Measurements from ENCODE around the gene SMARCC2. TPM values are rescaled to one million over a fixed set of nuclear protein-coding genes. Genes with fewer than 3 reads are reported as not detected.

Gene SMARCC2
- total RNA-seq, 2 experiments from 2014 or later = 68.3 to 137 TPM

- DNase-seq (ENCODE audit: low spot score) = peak; percentile 97
- no TSS peak for BruUV-seq (replicated peaks)
- Histone ChIP-seq H3K9me2 (ENCODE audit: insufficient read depth, low read length) (no peaks in the 10 kb centered on the region), H3K79me2 (ENCODE audit: insufficient read depth, low read depth, low read length) (peaks cover 16% of the 10 kb centered on the region), H4K20me1 (ENCODE audit: insufficient read depth, low read length) (no peaks in the 10 kb centered on the region), H3K36me3 (ENCODE audit: insufficient read depth, low read length) (peaks cover 63% of the 10 kb centered on the region), H3K4me3 (ENCODE audit: low read depth, low read length, poor library complexity, severe bottlenecking) (peak within 1 kb of the TSS; percentile 91), H3K4me1 (ENCODE audit: insufficient read depth, low read length, poor library complexity, severe bottlenecking) (peaks cover 26% of the 10 kb centered on the region), H3K27ac (ENCODE audit: low read depth, low read length, poor library complexity, severe bottlenecking) (peak within 1 kb of the TSS; percentile 94), H3K9me3 (ENCODE audit: low read length) (no peaks in the 10 kb centered on the region), H2AFZ (ENCODE audit: low read length) (peak within 1 kb of the TSS; percentile 62), H3K4me2 (ENCODE audit: low read length) (peak within 1 kb of the TSS; percentile 71)
- TF ChIP-seq CTCF (conservative IDR thresholded peaks at IDR 0.05; ENCODE audit: low read length) (no peak; the same call in 1 of the 2 replicates), EZH2phosphoT487 (IDR thresholded peaks at IDR 0.05; ENCODE audit: borderline replicate concordance, low read depth, low read length) (no peak)
- ChIA-PET CTCF (ENCODE audit: unreplicated experiment) (interaction anchor here (1.0 kb wide), 2 partner anchors 12 to 73 kb away, joined by 4 read pairs; partner anchors contain the start of genes PA2G4 and SMARCC2), POLR2A (interaction anchor here (0.6 to 5.7 kb wide), 19 partner anchors 8 to 512 kb away, joined by 3 to 64 read pairs (median 4); partner anchors contain the start of genes ESYT1, PA2G4, RNF41 and SMARCC2)
- intact Hi-C loops (cut with micrococcal nuclease; ENCODE audit: unreplicated experiment) = loop anchor here (1.0 to 10.0 kb wide), 3 partner anchors 11 to 518 kb away; partner anchors contain the start of gene BAZ2A
Measured at GRCh38 chr12:56116267-56117081, 72.8 kb downstream of the SMARCC2 start, which contains the start of gene RPL41. Gene RPL41 (plus strand): TSS chr12:56116633.

- POLR2A ChIA-PET = interaction anchor here (0.5 to 5.7 kb wide), 4 partner anchors 11 to 298 kb away, joined by 4 to 64 read pairs (median 6); partner anchors contain the start of genes ORMDL2, PA2G4 and SARNP
- Histone ChIP-seq H3K9me3 (ENCODE audit: low read length) (no peaks in the 10 kb centered on the region), H3K4me2 (ENCODE audit: low read length) (peak overlapping the region; percentile 71), H2AFZ (ENCODE audit: low read length) (peak overlapping the region; percentile 62; the same call in 1 of the 2 replicates), H3K4me3 (ENCODE audit: low read depth, low read length, poor library complexity, severe bottlenecking) (peak overlapping the region; percentile 91), H3K36me3 (ENCODE audit: insufficient read depth, low read length) (peaks cover 63% of the 10 kb centered on the region), H3K79me2 (ENCODE audit: insufficient read depth, low read depth, low read length) (peaks cover 16% of the 10 kb centered on the region), H4K20me1 (ENCODE audit: insufficient read depth, low read length) (no peaks in the 10 kb centered on the region), H3K4me1 (ENCODE audit: insufficient read depth, low read length, poor library complexity, severe bottlenecking) (peaks cover 26% of the 10 kb centered on the region), H3K27ac (ENCODE audit: low read depth, low read length, poor library complexity, severe bottlenecking) (peak overlapping the region; percentile 94), H3K9me2 (ENCODE audit: insufficient read depth, low read length) (no peaks in the 10 kb centered on the region)
- TF ChIP-seq CTCF (conservative IDR thresholded peaks at IDR 0.05; ENCODE audit: low read length) (no peak), EZH2phosphoT487 (IDR thresholded peaks at IDR 0.05; ENCODE audit: borderline replicate concordance, low read depth, low read length) (no peak)
- CTCF ChIA-PET (ENCODE audit: unreplicated experiment) = no interaction called here
- DNase-seq (ENCODE audit: low spot score) = no peak
- no TSS peak for BruUV-seq (replicated peaks)
- intact Hi-C loops (cut with micrococcal nuclease; ENCODE audit: unreplicated experiment) = loop anchor here (10.0 kb wide), 1 partner anchor 519 kb away; the partner anchor contains the start of gene BAZ2A
Measured at GRCh38 chr12:56115329-56115728, 74.0 kb downstream of the SMARCC2 start.
